OCI-LY1 (cell line): Measurements from ENCODE around the gene BPIFB2.
"Not testable (repeated sequence)": the region's sequence is repeated elsewhere in the genome, so short reads cannot be mapped to it uniquely, and the experiment has no call there.

Experiments used
- H2AFZ ChIP-seq: fragments of 200-600 bp; sonication (generic), shearing (Covaris generic); 2 replicates; pipeline ENCODE4 v1.6.0; 2014; ENCODE audit warnings: antibody characterized with exemption, mild to moderate bottlenecking, low read length
- H3F3A ChIP-seq: fragments of 200-600 bp; sonication (generic), shearing (Covaris generic); 2 replicates; pipeline ENCODE4 v1.6.0; 2014; ENCODE audit warnings: mild to moderate bottlenecking, antibody characterized with exemption, low read length, moderate library complexity; ENCODE audit not compliant: insufficient read depth
- H3K27ac ChIP-seq: fragments of 200-600 bp; sonication (generic); 2 replicates; pipeline ENCODE4 v1.5.1; 2014; ENCODE audit warnings: low read length, mixed run types, mild to moderate bottlenecking, low read depth; ENCODE audit not compliant: poor library complexity, severe bottlenecking
- H3K27me3 ChIP-seq: fragments of 200-600 bp; sonication (generic); 2 replicates; pipeline ENCODE4 v1.6.0; 2014; ENCODE audit warnings: antibody characterized with exemption, mild to moderate bottlenecking, low read length, moderate library complexity; ENCODE audit not compliant: insufficient read depth
- H3K36me3 ChIP-seq: fragments of 200-600 bp; sonication (generic); 2 replicates; pipeline ENCODE4 v1.6.1; 2014; ENCODE audit warnings: mild to moderate bottlenecking, antibody characterized with exemption, low read length, moderate library complexity, mixed read lengths; ENCODE audit not compliant: insufficient read depth
- H3K4me1 ChIP-seq: fragments of 200-600 bp; sonication (generic); 2 replicates; pipeline ENCODE4 v1.5.1; 2014; ENCODE audit warnings: mild to moderate bottlenecking, low read length, moderate library complexity; ENCODE audit not compliant: insufficient read depth, severe bottlenecking
- H3K4me2 ChIP-seq: fragments of 200-600 bp; sonication (generic), shearing (Covaris generic); 2 replicates; pipeline ENCODE4 v1.6.1; 2014; ENCODE audit warnings: low read length
- H3K4me3 ChIP-seq: fragments of 200-600 bp; sonication (generic); 2 replicates; pipeline ENCODE4 v1.5.1; 2014; ENCODE audit warnings: low read length, low read depth, mild to moderate bottlenecking, mixed read lengths; ENCODE audit not compliant: poor library complexity, severe bottlenecking
- H3K79me2 ChIP-seq: fragments of 200-600 bp; shearing (Covaris generic); 2 replicates; pipeline ENCODE4 v1.6.1; 2016; ENCODE audit warnings: mixed run types, low read length, mixed read lengths; ENCODE audit not compliant: insufficient read depth
- H3K9ac ChIP-seq: fragments of 200-600 bp; sonication (generic), shearing (Covaris generic); 2 replicates; pipeline ENCODE4 v1.6.1; 2014; ENCODE audit warnings: mild to moderate bottlenecking, low read length, mixed read lengths
- H3K9me2 ChIP-seq: fragments of 200-600 bp; sonication (generic), shearing (Covaris generic); 2 replicates; pipeline ENCODE4 v1.6.1; 2014; ENCODE audit warnings: low read depth, mild to moderate bottlenecking, low read length, mixed read lengths
- H3K9me3 ChIP-seq: fragments of 200-600 bp; shearing (Covaris generic); 2 replicates; pipeline ENCODE4 v1.6.1; 2014; ENCODE audit warnings: low read length, mixed read lengths
- H4K20me1 ChIP-seq: fragments of 200-600 bp; sonication (generic), shearing (Covaris generic); 2 replicates; pipeline ENCODE4 v1.6.0; 2016; ENCODE audit warnings: mild to moderate bottlenecking, low read length; ENCODE audit not compliant: insufficient read depth
- CTCF ChIP-seq: fragments of 200-600 bp; sonication (generic), shearing (Covaris generic); IDR thresholded peaks from 2 replicates; pipeline ENCODE4 v1.5.1; 2017; ENCODE audit warnings: mild to moderate bottlenecking, antibody characterized with exemption, low read length, moderate library complexity, mixed read lengths
- EZH2 ChIP-seq: fragments of 200-600 bp; sonication (generic), shearing (Covaris generic); IDR thresholded peaks from 2 replicates; pipeline ENCODE4 v1.8.0; 2017; ENCODE audit warnings: borderline replicate concordance, mixed run types, mild to moderate bottlenecking, antibody characterized with exemption, low read length, moderate library complexity, mixed read lengths

The BPIFB2 gene

GRCh38 chr20:32960222-32960518, 47.3 kb upstream of the BPIFB2 start:
- H3K79me2 ChIP-seq: no peaks in the 10 kb centered on the region
- TF ChIP-seq CTCF: no peak
- no peak for TF ChIP-seq EZH2
- no peaks in the 10 kb centered on the region for H3K9me2 ChIP-seq
- no peaks in the 10 kb centered on the region for H3K36me3 ChIP-seq
- no peaks in the 10 kb centered on the region for H4K20me1 ChIP-seq
- no peaks in the 10 kb centered on the region for H3K27me3 ChIP-seq
- no peak overlapping the region for H3K27ac ChIP-seq
- H3K4me2 ChIP-seq: no peak overlapping the region
- H3K4me3 ChIP-seq: no peak overlapping the region
- H3F3A ChIP-seq: no peaks in the 10 kb centered on the region
- peaks cover 5% of the 10 kb centered on the region for H3K9me3 ChIP-seq
- H2AFZ ChIP-seq: no peak overlapping the region
- no peaks in the 10 kb centered on the region for H3K4me1 ChIP-seq
- no peak overlapping the region for H3K9ac ChIP-seq

GRCh38 chr20:32960849-32961731, 46.4 kb upstream of the BPIFB2 start:
- Histone ChIP-seq H3K27ac (no peak overlapping the region), H3K36me3 (no peaks in the 10 kb centered on the region), H3K9me2 (no peaks in the 10 kb centered on the region), H3K4me3 (no peak overlapping the region), H3K79me2 (no peaks in the 10 kb centered on the region), H3K4me2 (no peak overlapping the region), H3K9ac (no peak overlapping the region), H3K9me3 (peaks cover 5% of the 10 kb centered on the region), H4K20me1 (no peaks in the 10 kb centered on the region), H2AFZ (no peak overlapping the region), H3K27me3 (no peaks in the 10 kb centered on the region), H3K4me1 (no peaks in the 10 kb centered on the region), H3F3A (no peaks in the 10 kb centered on the region)
- TF ChIP-seq CTCF (no peak), EZH2 (no peak)

- TF ChIP-seq CTCF (no peak), EZH2 (no peak)
- Histone ChIP-seq H3K4me1 (no peaks in the 10 kb centered on the region), H3K9me3 (peaks cover 5% of the 10 kb centered on the region), H3F3A (no peaks in the 10 kb centered on the region), H4K20me1 (no peaks in the 10 kb centered on the region), H3K9ac (no peak overlapping the region), H2AFZ (no peak overlapping the region), H3K4me3 (no peak overlapping the region), H3K79me2 (no peaks in the 10 kb centered on the region), H3K4me2 (no peak overlapping the region), H3K27ac (no peak overlapping the region), H3K27me3 (no peaks in the 10 kb centered on the region), H3K36me3 (no peaks in the 10 kb centered on the region), H3K9me2 (no peaks in the 10 kb centered on the region)
Observed at GRCh38 chr20:32962053-32962452, 45.5 kb upstream of the BPIFB2 start.

GRCh38 chr20:32962646-32963045, 44.9 kb upstream of the BPIFB2 start:
- H4K20me1 ChIP-seq, H3K9me2 ChIP-seq, H3K9me3 ChIP-seq, H3K4me1 ChIP-seq, H3K9ac ChIP-seq, H3K27me3 ChIP-seq, H3K36me3 ChIP-seq, H3K27ac ChIP-seq, H3K79me2 ChIP-seq, H3K4me3 ChIP-seq, H2AFZ ChIP-seq, H3F3A ChIP-seq, H3K4me2 ChIP-seq: not testable (repeated sequence)
